ENCODE results near the gene CORO2A. TPM values are rescaled to one million over a fixed set of nuclear protein-coding genes. Genes with fewer than 3 reads are reported as not detected.

CORO2A gene
- total and polyA plus RNA-seq, 10 of the 15 experiments (the other 5 are each of a cell fraction or from before 2014, with no cell fraction given): 1.0 to 5.3 (median 3.5) TPM

GRCh38 chr9:98142182-98142907, 50.1 kb downstream of the CORO2A start (continued):
- peak; percentile 84; the same call in 1 of the 2 replicates for TF ChIP-seq MLLT1 (IDR thresholded peaks at IDR 0.05)
- TF ChIP-seq RUNX3 (IDR thresholded peaks at IDR 0.05; ENCODE audit: low read length): peak; percentile 11; the same call in 1 of the 2 replicates
- TF ChIP-seq NR2F1 (conservative IDR thresholded peaks at IDR 0.05): peak; percentile 92
- TF ChIP-seq ZBED1 (IDR thresholded peaks at IDR 0.05; ENCODE audit: borderline replicate concordance): no peak
- no peak for TF ChIP-seq HDGF (IDR thresholded peaks at IDR 0.05)
- no peak for TF ChIP-seq ZBTB11 (CRISPR knock-in tag; IDR thresholded peaks at IDR 0.05)
- TF ChIP-seq HDAC2 (IDR thresholded peaks at IDR 0.05): no peak
- TF ChIP-seq SRF (IDR thresholded peaks at IDR 0.05; ENCODE audit: low read depth in 2 of 2, low read length in 2 of 2): peak in 1 of 2 experiments; percentile 75; a peak in 1 of 4 replicates
- TF ChIP-seq RFX5 (IDR thresholded peaks at IDR 0.05; ENCODE audit: low read depth, low read length): no peak
- TF ChIP-seq CUX1 (IDR thresholded peaks at IDR 0.05; ENCODE audit: insufficient replicate concordance, low read depth, low read length): no peak
- TF ChIP-seq YY1 (IDR thresholded peaks at IDR 0.05; ENCODE audit: low read depth, low read length): peak; percentile 31; the same call in 1 of the 2 replicates
- no peak for TF ChIP-seq CREB1 (IDR thresholded peaks at IDR 0.05; ENCODE audit: low read depth)
- no peak for TF ChIP-seq IRF4 (IDR thresholded peaks at IDR 0.05; ENCODE audit: low read depth, low read length)
- no peak for TF ChIP-seq BACH1 (IDR thresholded peaks at IDR 0.05; ENCODE audit: borderline replicate concordance)
- TF ChIP-seq TCF12 (IDR thresholded peaks at IDR 0.05; ENCODE audit: low read depth, low read length): 0 out of 2 replicates have a peak, but pooled peaks have one; percentile 42
- TF ChIP-seq SKIL (IDR thresholded peaks at IDR 0.05; ENCODE audit: low read depth, poor library complexity, severe bottlenecking): no peak
- TF ChIP-seq POLR2AphosphoS2 (IDR thresholded peaks at IDR 0.05; ENCODE audit: low read depth, low read length): no peak
- peak; percentile 66 for TF ChIP-seq NR2C1 (IDR thresholded peaks at IDR 0.05)
- peak; percentile 43; the same call in 1 of the 2 replicates for TF ChIP-seq EED (IDR thresholded peaks at IDR 0.05; ENCODE audit: low read depth)
